Measurements from ENCODE around the gene DDX41.

- TF ChIP-seq CTCF (IDR thresholded peaks at IDR 0.05) (no peak), POLR2A (IDR thresholded peaks at IDR 0.05) (no peak)
Observed at GRCh38 chr5:177511181-177511580, 5.6 kb downstream of the DDX41 start.

Measured in esophagus squamous epithelium (tissue), 4 donors.